NB4 (cell line): Measurements from ENCODE around the gene STK32B.

Source experiments
- DNase-seq: peaks from one replicate; pipeline ENCODE4 v3.0.0; 2010; ENCODE audit warnings: low read depth
- H3K4me3 ChIP-seq: one replicate; pipeline ENCODE4 v1.5.1; 2011; ENCODE audit warnings: mild to moderate bottlenecking, low read depth, low read length, moderate library complexity
- MYC ChIP-seq: IDR thresholded peaks from 2 replicates; pipeline ENCODE4 v1.6.1; 2011; ENCODE audit warnings: low read depth, low read length
- POLR2A ChIP-seq: IDR thresholded peaks from 2 replicates; pipeline ENCODE4 v1.6.1; 2011; ENCODE audit warnings: mild to moderate bottlenecking; ENCODE audit not compliant: insufficient read length; ENCODE audit errors: extremely low read depth
- TF ChIP-seq, protein P1 (sequence below): IDR thresholded peaks from 2 replicates; pipeline ENCODE4 v1.6.1; 2011; ENCODE audit warnings: low read depth, low read length
- TF ChIP-seq, protein P2 (sequence below): IDR thresholded peaks from one replicate; pipeline ENCODE4 v1.5.1; 2012; ENCODE audit warnings: low read depth, low read length

The STK32B gene

DNA sequence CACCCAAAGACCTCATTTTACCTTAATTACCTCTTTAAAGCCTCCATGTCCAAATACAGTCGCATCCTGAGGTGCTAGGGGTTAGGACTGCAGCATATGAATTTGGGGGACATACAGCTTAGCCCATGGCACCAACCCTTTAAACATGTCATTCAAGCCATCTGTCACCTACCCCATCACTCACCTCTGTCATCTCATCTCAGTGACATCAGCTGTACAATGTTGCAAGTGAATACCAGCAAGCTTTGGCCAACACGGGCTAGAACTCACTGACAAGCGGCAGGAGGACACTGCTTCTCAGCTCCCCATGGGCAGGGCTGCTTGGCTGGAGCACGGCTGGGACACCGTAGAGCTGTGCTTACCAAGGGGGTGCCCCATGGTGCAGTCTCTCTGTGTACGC, 107.5 kb downstream of the STK32B start:
- DNase-seq, result no peak
- no peak for TF ChIP-seq POLR2A
- no peak overlapping the region for H3K4me3 ChIP-seq

DNA sequence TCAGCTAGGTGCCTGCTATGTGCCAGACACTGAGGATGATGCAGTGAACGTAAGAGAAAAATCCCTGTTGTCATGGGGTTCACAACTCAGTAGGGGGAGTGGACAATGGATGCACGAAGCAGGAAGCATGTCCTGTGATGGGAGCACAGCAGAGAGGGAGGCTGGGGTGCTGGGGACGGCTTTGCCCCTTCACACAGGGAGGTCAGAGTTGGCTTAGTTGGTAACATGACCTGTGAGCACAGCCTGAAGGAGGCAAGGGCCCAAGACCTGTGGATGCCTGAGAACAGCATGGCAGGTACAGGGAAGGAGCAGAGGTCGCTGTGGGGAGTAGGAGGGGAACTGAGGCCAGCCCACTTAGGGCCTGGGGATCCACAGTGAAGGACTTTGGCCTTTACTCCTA, 109.4 kb downstream of the STK32B start:
- H3K4me3 ChIP-seq, result no peak overlapping the region
- no peak for DNase-seq
- TF ChIP-seq, protein P1, sequence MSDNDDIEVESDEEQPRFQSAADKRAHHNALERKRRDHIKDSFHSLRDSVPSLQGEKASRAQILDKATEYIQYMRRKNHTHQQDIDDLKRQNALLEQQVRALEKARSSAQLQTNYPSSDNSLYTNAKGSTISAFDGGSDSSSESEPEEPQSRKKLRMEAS, result no peak
- TF ChIP-seq POLR2A, result no peak
- TF ChIP-seq MYC, result no peak
- TF ChIP-seq, protein P2, sequence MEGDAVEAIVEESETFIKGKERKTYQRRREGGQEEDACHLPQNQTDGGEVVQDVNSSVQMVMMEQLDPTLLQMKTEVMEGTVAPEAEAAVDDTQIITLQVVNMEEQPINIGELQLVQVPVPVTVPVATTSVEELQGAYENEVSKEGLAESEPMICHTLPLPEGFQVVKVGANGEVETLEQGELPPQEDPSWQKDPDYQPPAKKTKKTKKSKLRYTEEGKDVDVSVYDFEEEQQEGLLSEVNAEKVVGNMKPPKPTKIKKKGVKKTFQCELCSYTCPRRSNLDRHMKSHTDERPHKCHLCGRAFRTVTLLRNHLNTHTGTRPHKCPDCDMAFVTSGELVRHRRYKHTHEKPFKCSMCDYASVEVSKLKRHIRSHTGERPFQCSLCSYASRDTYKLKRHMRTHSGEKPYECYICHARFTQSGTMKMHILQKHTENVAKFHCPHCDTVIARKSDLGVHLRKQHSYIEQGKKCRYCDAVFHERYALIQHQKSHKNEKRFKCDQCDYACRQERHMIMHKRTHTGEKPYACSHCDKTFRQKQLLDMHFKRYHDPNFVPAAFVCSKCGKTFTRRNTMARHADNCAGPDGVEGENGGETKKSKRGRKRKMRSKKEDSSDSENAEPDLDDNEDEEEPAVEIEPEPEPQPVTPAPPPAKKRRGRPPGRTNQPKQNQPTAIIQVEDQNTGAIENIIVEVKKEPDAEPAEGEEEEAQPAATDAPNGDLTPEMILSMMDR, result no peak

DNA sequence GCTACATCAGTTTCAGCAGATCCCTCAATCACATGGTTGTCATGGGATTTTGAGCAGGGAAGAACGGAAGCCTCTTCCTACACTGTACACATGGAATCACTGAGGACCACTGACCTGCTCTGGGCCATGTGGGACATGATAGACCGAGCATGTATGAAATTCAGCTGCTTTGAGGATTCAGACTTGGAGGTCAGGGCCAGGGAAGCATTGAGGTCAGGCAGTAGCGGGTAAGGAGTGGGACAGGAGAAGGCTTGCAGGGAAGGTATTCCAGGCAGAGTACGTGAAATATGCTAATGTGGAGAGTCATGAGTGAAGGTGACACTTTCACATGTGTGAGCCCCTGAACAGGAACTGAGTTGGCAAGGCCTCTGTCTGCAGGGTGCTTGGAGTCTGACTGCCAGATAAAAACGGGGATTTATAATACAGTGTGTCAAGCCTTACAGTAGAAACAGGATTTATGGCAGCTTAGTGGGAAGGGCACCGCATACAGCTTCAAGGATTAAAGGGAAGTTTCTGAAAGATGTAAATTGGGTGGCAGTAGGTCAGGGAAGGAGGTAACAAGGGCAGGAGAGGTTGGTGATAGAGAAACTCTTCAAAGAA, 111.7 kb downstream of the STK32B start:
- TF ChIP-seq, protein P2, result no peak
- TF ChIP-seq MYC, result no peak
- H3K4me3 ChIP-seq, result no peak overlapping the region
- no peak for DNase-seq

DNA sequence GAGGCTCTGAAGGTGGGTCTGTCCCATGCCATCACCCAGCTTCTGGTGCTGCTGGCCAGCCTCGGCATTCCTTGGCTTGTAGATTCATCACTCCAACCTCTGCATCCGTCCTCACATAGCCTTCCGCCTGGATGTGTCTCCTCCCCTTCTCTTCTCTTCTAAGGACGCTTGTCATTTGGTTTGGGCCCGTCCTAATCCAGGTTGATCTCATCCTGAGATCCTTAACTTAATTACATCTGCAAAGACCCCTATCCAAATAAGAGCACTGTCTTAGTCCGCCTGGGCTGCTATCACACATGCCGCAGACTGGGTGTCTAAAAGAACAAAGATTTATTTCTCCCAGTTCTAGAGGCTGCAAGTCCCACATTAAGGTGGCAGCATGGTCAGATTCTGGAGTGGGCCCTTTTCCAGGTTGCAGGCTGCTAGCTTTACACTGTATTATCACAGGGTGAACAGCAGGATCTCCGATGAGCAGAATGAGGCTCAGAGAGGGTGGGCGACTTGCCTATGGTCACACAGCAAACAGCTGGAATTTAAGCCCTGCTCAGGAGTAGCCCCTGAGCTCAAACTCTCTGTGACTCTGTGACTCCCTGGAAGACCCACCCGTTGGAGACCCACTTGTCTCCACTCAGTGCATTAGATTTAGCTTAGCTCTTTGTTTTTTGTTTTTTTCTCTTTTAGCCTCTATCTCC, 113.1 kb downstream of the STK32B start:
- TF ChIP-seq, protein P2, result no peak
- TF ChIP-seq POLR2A (no peak), MYC (no peak)
- TF ChIP-seq, protein P1, result no peak
- H3K4me3 ChIP-seq, result no peak overlapping the region
- no peak for DNase-seq

DNA sequence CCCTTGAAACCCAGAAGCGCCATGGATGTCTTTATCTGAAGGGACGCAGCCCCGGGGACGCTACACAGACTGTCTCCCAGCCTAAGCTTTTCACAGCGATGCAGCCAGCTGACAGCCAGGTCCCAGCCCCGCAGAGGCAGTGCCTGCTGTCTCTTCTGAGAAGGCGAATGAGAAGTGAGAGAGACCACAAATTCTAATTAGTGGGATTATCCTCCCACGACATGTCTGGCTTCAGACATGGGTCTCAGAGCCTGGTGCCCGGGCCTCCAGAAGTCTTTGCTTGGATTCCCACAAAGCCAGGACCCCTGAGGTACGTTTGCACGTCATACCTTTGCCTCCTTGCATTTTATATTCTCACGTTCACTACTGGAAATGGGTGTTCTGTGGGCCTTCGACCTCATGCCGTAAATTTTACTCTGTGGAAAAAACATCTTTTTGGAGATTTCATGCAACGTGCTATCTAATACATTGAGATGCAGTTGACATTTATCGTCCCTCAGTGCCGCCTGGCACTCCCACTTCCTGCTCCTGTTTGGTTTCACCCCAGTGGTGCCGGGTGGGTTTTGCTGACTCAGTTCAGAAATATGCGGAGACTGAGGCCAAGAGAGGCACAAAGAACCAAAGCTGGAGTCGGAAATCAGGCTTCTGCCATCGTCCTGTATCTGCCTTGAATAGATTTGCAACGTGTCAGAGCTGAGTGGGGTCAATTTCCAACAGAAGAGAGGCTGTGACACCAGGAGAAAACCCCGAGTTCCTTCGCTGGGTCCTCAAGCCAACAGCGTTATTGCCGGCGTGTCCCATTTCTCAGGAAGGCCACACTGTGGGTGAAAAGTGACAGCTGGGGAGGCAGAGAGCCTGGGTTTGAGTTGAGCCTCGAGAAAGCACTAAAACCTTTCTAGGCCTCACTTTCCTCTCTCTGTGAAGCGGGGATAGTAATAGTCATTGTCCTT, 114.4 kb downstream of the STK32B start:
- no peak overlapping the region for H3K4me3 ChIP-seq
- TF ChIP-seq, protein P2, result no peak
- TF ChIP-seq, protein P1, result no peak
- TF ChIP-seq POLR2A (no peak), MYC (no peak)
- no peak for DNase-seq

DNA sequence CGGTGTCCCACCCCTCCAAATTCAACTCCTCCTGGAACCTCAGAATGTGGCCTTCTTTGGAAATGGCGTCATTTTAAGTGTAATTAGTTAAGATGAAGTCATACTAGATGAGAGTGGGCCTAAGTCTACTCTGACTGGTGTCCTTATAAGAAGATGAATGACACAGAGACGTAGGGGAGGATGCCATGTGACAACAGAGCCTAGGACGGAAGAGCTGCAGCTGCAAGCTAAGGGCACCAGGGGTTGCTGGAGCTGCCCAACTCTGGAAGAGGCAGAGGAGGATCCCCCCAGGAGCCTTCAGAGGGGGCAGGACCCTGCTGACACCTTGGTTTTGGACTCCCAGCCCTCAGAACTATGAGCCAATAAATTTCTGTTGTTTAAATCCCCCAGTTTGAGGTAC, 115.1 kb downstream of the STK32B start:
- no peak for DNase-seq
- no peak overlapping the region for H3K4me3 ChIP-seq

More for the DNA sequence above, 115.1 kb downstream of the STK32B start:
- TF ChIP-seq, protein P1, result no peak
- TF ChIP-seq, protein P2, result no peak
- TF ChIP-seq POLR2A (no peak), MYC (no peak)
